Neural progenitor cell (in vitro differentiated cells): ENCODE results near the gene JPH3. TPM values are rescaled to one million over a fixed set of nuclear protein-coding genes. Genes with fewer than 3 reads are reported as not detected.

ENCODE experiments used
- DNase-seq: peaks from one replicate; pipeline ENCODE4 v3.0.0-alpha.2; 2016; ENCODE audit warnings: low spot score
- H2AFZ ChIP-seq: fragments of 200-600 bp; sonication (generic); replicated peaks from 2 replicates; pipeline ENCODE4 v1.6.1; 2016; ENCODE audit warnings: antibody characterized with exemption
- H3F3A ChIP-seq: fragments of 200-600 bp; sonication (generic); 2 replicates; pipeline ENCODE4 v1.6.1; 2016; ENCODE audit warnings: antibody characterized with exemption, low read depth
- H3K27ac ChIP-seq: fragments of 200-600 bp; sonication (generic); 2 replicates; pipeline ENCODE4 v1.5.1; 2016; ENCODE audit warnings: mild to moderate bottlenecking
- H3K27me3 ChIP-seq: fragments of 200-600 bp; sonication (generic); 2 replicates; pipeline ENCODE4 v1.6.1; 2016; ENCODE audit warnings: mild to moderate bottlenecking, moderate library complexity
- H3K36me3 ChIP-seq: fragments of 200-600 bp; sonication (generic); 2 replicates; pipeline ENCODE4 v1.5.1; 2016
- H3K4me1 ChIP-seq: fragments of 200-600 bp; sonication (generic); 2 replicates; pipeline ENCODE4 v1.6.1; 2016; ENCODE audit warnings: mixed run types
- H3K4me2 ChIP-seq: fragments of 200-600 bp; sonication (generic); 2 replicates; pipeline ENCODE4 v1.6.1; 2016
- H3K4me3 ChIP-seq: fragments of 200-600 bp; sonication (generic); 2 replicates; pipeline ENCODE4 v1.5.1; 2016
- H3K79me2 ChIP-seq: fragments of 200-600 bp; sonication (generic); 2 replicates; pipeline ENCODE4 v1.6.1; 2016; ENCODE audit warnings: low read depth
- H3K9ac ChIP-seq: fragments of 200-600 bp; sonication (generic); 2 replicates; pipeline ENCODE4 v1.6.1; 2016
- H3K9me3 ChIP-seq: fragments of 200-600 bp; sonication (generic); 2 replicates; pipeline ENCODE4 v1.5.1; 2016; ENCODE audit warnings: low read depth
- H4K20me1 ChIP-seq: fragments of 200-600 bp; sonication (generic); 2 replicates; pipeline ENCODE4 v1.6.1; 2016; ENCODE audit warnings: low read depth
- H3K27ac Mint-ChIP-seq: 3 replicates; pipeline ENCODE4 v1.8.0; 2021; ENCODE audit warnings: mixed read lengths
- H3K27me3 Mint-ChIP-seq: 2 replicates; pipeline ENCODE4 v1.8.0; 2022; ENCODE audit warnings: low read depth, mild to moderate bottlenecking, inconsistent platforms, moderate library complexity, mixed read lengths; ENCODE audit not compliant: insufficient read depth
- H3K36me3 Mint-ChIP-seq: 3 replicates; pipeline ENCODE4 v1.8.0; 2021; ENCODE audit warnings: mixed read lengths
- H3K4me1 Mint-ChIP-seq: 3 replicates; pipeline ENCODE4 v1.8.0; 2021; ENCODE audit warnings: mixed read lengths
- H3K4me3 Mint-ChIP-seq: 3 replicates; pipeline ENCODE4 v1.8.0; 2021; ENCODE audit warnings: mild to moderate bottlenecking, moderate library complexity, mixed read lengths
- H3K9me3 Mint-ChIP-seq: 3 replicates; pipeline ENCODE4 v1.8.0; 2020; ENCODE audit warnings: mixed read lengths
- EZH2 ChIP-seq: fragments of 200-600 bp; sonication (generic); IDR thresholded peaks from 2 replicates; pipeline ENCODE4 v1.6.1; 2017; ENCODE audit warnings: antibody characterized with exemption, mild to moderate bottlenecking, moderate library complexity
- EZH2phosphoT487 ChIP-seq: fragments of 200-600 bp; sonication (generic); IDR thresholded peaks from 2 replicates; pipeline ENCODE4 v1.6.1; 2017; ENCODE audit warnings: antibody characterized with exemption
- total RNA-seq: library from RNA; depleted of rRNA; stranded (reverse); fragments of >200 nt; gene quantifications from 2 replicates; pipeline ENCODE4 v1.2.3, GENCODE V29; 2015; ENCODE audit warnings: low replicate concordance
- TF ChIP-seq, protein P1 (sequence below): fragments of 200-600 bp; sonication (generic); IDR thresholded peaks from 2 replicates; pipeline ENCODE4 v1.5.1; 2017; ENCODE audit warnings: antibody characterized with exemption, mild to moderate bottlenecking

Gene JPH3
- total RNA-seq, 1 donor from 2014 or later, result 7.1 TPM

DNA sequence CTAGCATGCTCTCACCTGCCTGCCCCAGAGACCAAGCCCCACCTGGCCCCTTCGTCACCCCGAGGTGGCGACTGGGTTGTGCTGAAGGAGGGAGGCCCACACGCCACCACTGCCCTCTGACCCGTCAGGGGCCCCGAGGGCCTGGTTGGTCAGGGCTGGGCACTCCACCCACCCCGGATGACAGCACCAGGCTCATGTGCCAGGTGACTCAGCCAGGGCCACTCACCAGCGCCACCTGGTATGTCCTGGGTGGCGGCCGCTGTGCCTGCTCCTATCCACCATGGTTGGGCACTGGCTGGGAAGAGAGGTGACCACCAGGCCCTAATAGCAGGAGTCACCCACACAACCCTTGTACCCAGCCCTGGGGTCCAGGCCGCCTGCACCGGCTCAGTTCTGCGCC lies 68.9 kb downstream of the JPH3 start:
- Histone ChIP-seq H3K9ac (no peak overlapping the region), H3K79me2 (no peaks in the 10 kb centered on the region), H3K36me3 (no peaks in the 10 kb centered on the region), H3F3A (no peaks in the 10 kb centered on the region), H3K27me3 (no peaks in the 10 kb centered on the region), H3K4me1 (peaks cover 8% of the 10 kb centered on the region), H3K4me2 (no peak overlapping the region), H3K27ac (no peak overlapping the region), H3K4me3 (no peak overlapping the region), H3K9me3 (no peaks in the 10 kb centered on the region), H4K20me1 (peaks cover 8% of the 10 kb centered on the region), H2AFZ (no peak overlapping the region)
- TF ChIP-seq EZH2phosphoT487 (no peak), EZH2 (no peak)
- TF ChIP-seq, protein P1, sequence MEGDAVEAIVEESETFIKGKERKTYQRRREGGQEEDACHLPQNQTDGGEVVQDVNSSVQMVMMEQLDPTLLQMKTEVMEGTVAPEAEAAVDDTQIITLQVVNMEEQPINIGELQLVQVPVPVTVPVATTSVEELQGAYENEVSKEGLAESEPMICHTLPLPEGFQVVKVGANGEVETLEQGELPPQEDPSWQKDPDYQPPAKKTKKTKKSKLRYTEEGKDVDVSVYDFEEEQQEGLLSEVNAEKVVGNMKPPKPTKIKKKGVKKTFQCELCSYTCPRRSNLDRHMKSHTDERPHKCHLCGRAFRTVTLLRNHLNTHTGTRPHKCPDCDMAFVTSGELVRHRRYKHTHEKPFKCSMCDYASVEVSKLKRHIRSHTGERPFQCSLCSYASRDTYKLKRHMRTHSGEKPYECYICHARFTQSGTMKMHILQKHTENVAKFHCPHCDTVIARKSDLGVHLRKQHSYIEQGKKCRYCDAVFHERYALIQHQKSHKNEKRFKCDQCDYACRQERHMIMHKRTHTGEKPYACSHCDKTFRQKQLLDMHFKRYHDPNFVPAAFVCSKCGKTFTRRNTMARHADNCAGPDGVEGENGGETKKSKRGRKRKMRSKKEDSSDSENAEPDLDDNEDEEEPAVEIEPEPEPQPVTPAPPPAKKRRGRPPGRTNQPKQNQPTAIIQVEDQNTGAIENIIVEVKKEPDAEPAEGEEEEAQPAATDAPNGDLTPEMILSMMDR, result no peak
- Mint-ChIP-seq H3K27me3 (peaks cover 9% of the 10 kb centered on the region), H3K4me3 (no peak overlapping the region), H3K36me3 (no peaks in the 10 kb centered on the region), H3K27ac (no peak overlapping the region), H3K9me3 (no peaks in the 10 kb centered on the region), H3K4me1 (peaks cover 12% of the 10 kb centered on the region)
- DNase-seq, result no peak

- Mint-ChIP-seq H3K4me1 (peaks cover 12% of the 10 kb centered on the region), H3K36me3 (no peaks in the 10 kb centered on the region), H3K27ac (no peak overlapping the region), H3K9me3 (no peaks in the 10 kb centered on the region), H3K4me3 (no peak overlapping the region), H3K27me3 (peaks cover 9% of the 10 kb centered on the region)
- Histone ChIP-seq H2AFZ (no peak overlapping the region), H3K79me2 (no peaks in the 10 kb centered on the region), H3K27me3 (no peaks in the 10 kb centered on the region), H3K27ac (no peak overlapping the region), H3K36me3 (no peaks in the 10 kb centered on the region), H3K4me1 (peaks cover 8% of the 10 kb centered on the region), H3K4me3 (no peak overlapping the region), H3F3A (no peaks in the 10 kb centered on the region), H3K4me2 (no peak overlapping the region), H4K20me1 (peaks cover 8% of the 10 kb centered on the region), H3K9me3 (no peaks in the 10 kb centered on the region), H3K9ac (no peak overlapping the region)
- TF ChIP-seq, protein P1, result no peak
- TF ChIP-seq EZH2phosphoT487, result no peak
- TF ChIP-seq EZH2, result no peak
- DNase-seq, result no peak
Measured at GRCh38 chr16:87671715-87672270, 69.5 kb downstream of the JPH3 start.

GRCh38 chr16:87674419-87674818 lies 72.1 kb downstream of the JPH3 start:
- Mint-ChIP-seq H3K36me3 (no peaks in the 10 kb centered on the region), H3K4me1 (peaks cover 13% of the 10 kb centered on the region), H3K9me3 (no peaks in the 10 kb centered on the region), H3K4me3 (no peak overlapping the region), H3K27me3 (peaks cover 6% of the 10 kb centered on the region), H3K27ac (no peak overlapping the region)
- no peaks in the 10 kb centered on the region for H3K79me2 ChIP-seq
- H4K20me1 ChIP-seq, result peaks cover 4% of the 10 kb centered on the region
- no peak overlapping the region for H3K4me2 ChIP-seq
- no peak overlapping the region for H3K9ac ChIP-seq
- H3K27ac ChIP-seq, result no peak overlapping the region
- DNase-seq, result no peak
- no peaks in the 10 kb centered on the region for H3K9me3 ChIP-seq
- no peak overlapping the region for H2AFZ ChIP-seq
- H3K27me3 ChIP-seq, result no peaks in the 10 kb centered on the region
- no peak for TF ChIP-seq EZH2
- no peak for TF ChIP-seq EZH2phosphoT487
- TF ChIP-seq, protein P1, result no peak
- H3F3A ChIP-seq, result no peaks in the 10 kb centered on the region
- peaks cover 8% of the 10 kb centered on the region for H3K4me1 ChIP-seq
- no peak overlapping the region for H3K4me3 ChIP-seq
- H3K36me3 ChIP-seq, result no peaks in the 10 kb centered on the region
